HG02981 (cell line): ENCODE measurements around the gene SH2B2.

Experiments used
- ATAC-seq: cut with Tn5 transposase; IDR thresholded peaks from one replicate; pipeline ENCODE4 v1.9.1; 2021; ENCODE audit warnings: mild to moderate bottlenecking, moderate library complexity; ENCODE audit not compliant: unreplicated experiment

Gene SH2B2

DNA sequence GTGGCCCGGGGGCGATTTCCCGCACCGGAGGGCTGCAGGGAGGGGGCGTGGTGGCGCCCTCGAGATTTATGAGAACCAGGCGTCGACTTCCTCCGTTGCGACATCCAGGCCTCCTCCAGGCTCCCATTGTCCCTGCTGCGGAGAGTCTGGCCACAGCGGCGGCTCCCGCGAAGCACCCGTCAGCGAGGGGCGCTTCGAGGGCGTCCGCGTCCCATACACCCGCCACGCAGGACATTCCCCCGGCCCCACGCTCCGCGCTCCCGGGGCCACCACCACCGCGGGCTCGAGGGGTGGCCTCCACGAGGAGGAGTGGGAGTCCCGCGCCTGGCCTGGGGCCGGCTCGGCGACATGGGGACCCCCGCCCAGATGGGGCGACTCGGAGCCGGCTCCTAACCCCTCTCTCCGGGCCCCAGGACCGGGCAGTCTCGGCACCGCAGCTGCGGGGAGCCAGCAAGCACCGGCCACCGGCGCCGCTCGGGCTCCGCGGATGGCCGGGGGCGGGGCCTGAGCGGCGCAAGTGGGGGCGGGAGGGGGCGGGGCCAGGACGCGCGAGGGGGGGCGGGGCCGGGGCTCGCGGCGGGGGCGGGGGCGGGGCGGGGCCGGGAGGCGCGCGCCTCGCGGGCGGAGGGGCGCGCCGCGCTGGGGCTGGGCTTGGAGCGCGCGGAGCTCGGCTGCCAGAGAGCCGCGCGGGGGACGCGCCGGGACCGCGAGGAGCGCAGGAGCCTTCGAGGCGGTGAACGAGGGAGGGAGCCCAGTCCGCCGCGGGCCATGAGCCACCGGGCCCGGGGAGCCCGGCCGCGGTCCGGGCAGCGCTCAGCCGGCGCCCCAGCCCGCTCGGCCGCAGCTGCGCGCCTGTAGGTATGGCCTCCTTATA, at the start of gene SH2B2:
Gene SH2B2 (plus strand): TSS at position 632 of the 874 bp plus-strand sequence. CDS start 13,683 bp downstream, outside the sequence.
- ATAC-seq, result peak; percentile 27

DNA sequence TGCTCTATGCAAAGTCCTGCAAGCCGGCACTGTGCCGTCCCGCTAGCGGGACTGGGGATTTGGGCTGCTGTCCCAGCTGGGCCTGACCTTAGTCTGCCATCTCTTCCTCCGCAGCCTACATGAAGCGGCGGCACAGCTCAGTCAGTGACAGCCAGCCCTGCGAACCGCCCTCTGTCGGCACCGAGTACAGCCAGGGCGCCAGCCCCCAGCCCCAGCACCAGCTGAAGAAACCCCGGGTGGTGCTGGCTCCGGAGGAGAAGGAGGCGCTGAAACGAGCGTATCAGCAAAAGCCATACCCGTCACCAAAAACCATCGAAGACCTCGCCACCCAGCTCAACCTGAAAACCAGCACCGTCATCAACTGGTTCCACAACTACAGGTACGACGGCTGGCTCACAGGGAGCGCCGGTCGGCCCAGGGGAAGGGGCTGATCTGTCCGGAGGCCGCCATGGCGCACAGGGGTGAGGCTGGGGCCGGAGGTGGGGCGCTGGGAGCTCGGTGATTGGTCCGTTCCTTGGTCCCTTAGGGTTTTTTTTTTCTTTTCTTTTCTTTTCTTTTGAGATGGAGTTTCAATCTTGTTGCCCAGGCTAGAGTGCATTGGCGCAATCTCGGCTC, 47.4 kb upstream of the SH2B2 start:
- no peak for ATAC-seq

DNA sequence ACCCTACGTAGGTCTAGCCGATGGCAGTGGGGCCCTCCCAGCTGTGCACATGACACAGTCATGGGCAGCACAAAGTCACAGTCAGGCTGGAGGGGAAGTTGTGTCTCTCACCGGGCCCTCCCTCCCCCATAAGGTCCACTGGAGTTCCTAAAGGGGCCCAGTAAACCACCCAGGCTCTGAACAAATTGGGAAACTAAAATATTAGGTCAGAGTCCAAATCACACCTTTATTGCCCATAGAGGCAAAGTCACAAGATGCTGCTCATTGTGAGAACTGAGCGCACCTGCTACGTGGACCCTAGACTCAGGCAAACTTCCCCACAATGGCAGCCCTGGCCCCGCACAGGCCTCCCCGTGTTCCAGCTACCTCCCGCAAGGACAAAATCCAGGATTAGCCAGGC, 45.2 kb upstream of the SH2B2 start:
- no peak for ATAC-seq

DNA sequence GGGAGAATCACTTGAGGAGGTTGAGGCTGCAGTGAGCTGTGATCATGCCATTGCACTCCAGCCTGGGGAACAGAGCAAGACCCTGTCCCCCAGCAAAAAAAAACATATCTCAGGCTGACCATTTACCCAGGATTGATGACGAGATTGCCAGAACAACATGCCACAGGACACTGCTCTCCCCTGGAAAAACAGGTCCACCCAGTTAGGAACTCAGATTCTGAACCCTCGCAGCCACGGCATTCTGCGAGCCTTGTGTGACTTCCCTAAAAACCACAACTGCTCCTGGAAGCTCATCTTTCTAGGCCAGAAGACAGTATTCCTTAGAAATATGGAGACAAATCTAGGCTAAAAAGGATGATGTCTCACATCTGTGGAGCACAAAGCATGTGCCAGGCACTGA, 42.1 kb upstream of the SH2B2 start:
- no peak for ATAC-seq

DNA sequence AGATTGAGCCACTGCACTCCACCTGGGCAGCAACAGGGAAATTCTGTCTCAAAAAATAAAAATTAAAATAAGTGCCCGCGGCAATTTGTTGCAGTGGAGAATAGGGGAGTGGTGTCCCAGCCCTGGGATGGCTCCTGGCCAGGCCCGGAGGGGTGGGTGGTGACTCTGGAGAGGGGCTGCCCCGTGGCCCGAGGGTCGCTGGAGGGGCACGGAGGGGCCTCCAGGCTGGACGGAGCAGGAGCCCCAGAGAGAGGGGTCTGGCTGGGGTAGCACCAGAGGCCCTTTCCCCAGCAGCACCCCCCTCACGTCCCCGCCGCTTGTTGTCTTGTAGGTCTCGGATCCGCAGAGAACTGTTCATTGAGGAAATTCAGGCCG, 38.6 kb upstream of the SH2B2 start:
- no peak for ATAC-seq

DNA sequence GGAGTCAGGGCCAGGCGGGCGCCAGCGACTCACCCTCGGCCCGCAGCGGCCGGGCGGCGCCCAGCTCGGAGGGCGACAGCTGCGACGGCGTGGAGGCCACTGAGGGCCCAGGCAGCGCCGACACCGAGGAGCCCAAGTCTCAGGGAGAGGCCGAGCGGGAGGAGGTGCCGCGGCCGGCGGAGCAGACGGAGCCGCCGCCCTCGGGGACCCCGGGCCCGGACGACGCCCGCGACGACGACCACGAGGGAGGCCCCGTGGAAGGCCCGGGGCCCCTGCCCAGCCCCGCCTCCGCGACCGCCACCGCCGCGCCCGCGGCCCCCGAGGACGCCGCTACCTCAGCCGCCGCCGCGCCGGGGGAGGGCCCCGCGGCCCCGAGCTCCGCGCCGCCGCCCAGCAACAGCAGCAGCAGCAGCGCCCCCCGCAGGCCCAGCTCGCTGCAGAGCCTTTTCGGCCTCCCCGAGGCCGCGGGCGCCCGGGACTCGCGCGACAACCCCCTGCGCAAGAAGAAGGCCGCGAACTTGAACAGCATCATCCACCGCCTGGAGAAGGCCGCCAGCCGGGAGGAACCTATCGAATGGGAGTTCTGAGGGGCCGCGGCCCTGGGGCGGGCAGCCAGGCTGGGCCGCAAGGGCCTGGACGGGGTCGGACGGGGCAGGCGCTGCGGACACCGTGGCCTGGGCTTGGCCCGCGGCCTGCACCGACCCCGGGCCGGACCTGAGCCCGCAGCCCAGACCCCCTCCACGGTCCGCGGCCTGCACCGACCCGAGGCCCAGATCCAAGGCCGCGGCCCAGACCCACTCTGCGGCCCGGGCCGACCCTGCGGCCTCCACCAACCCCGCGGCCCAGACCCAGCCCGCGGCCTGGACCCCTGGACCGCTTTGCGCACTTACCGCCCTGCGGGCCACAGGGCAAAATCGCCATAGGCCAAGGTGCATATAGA, 37.9 kb upstream of the SH2B2 start:
- no peak for ATAC-seq

DNA sequence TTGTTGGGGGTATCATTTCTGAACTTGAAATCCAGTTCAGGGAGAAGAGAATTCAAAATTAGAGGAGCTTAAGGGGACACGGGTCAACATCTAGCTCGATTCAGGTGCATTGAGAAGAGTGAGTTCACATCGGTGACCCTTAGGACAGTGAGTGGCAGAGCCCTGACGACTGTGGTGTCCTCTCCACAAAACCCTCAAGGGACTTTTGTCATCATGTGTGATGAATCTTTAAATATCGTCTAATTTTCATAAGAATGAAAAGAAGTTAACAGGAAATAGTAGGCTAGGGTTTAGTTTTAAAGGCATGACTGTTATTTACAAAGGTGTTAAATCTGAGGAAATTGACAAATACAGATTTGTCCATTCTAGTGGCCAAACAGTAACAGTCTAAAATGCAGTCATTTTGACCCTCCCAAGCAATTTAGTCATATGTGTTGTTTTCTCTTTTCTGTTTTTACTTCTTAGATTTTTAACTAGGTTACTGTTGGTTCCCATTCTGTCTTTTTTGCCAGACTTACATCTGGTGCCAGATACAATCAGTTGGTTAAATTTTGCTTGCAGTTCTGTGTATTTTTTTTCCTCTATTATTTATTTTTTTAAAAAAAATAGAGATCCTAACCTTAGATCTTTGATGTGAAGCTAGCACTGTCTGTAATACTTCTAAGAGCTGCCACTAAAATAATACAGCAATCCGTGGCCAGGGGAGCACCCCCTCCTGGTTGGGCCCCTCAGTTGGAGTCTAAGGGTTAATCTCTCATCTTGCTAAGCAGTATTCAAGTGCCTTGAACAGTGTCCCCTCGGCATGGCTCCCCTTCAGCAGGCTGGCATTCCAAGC, 34.9 kb upstream of the SH2B2 start:
- no peak for ATAC-seq

DNA sequence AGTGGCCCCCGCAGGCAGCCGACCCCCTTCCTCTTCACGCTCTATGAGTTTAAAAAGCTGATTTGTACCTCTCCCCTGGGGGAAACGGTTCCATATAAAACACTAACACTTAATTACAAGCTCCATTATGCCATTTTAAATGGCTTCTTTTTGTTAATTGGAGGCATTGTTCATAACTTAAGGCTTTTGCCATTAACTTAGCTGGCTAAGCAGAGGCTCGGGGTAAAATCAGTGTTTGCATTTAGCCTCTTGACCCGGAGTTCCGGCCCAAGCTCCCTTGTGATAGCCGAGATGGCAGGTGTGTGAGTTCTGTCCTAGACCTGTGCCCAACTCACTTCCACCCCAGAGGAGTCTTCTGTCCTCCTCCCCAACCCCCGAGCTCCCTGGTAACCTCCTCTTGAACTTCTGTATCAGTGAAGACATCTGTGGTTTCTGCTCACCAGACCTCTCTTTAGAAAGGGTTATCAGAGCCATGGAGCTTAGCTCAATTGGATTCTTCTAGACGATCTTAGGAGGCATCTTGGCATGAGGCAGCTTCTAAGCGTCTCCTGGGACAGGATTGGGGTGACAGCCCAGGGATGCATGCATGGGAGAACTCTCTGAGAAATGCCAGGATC, 34.2 kb upstream of the SH2B2 start:
- no peak for ATAC-seq

DNA sequence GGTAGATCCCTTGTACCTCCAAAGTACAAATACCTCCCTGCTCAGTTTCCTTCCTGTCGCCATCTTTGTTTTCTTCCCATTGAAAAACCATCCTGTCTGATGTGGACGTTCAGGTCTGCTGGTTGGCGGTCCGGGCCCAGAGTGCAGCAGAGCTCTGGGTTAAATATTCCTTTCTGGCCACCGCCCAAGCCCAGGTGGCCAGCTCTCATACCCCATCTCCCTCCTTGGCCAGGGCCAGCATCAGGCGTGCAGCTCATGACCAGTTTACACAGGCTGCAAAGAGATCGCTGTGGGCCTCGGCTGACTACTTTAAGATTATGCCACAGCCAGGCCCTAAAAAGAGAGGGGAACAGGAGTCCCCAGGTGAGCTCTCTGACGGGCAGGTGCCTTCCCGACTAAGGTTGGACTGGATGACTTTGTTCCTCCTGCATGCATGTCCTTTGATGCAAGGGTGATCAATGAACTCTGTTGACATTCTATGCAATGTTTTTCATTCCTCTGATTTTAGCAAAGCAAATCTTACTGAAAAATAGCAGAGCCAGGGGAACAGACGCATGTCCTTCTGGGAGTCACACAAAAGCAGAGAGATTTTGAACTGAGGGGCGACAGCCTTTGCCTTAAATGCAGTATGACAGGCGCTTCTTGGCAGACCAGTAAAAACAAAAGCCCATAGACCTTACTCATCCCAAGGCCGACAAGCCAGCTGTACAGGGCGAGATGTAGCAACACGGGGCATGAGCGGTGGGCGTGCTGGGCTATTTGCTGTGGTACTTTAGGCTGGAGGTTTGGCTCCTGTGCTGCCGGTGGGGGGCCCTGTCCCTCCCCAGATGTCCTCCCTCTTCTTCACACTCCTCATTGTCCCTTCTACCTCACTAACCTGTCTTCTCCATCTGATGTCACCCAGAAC, 33.3 kb upstream of the SH2B2 start:
- ATAC-seq, result no peak

DNA sequence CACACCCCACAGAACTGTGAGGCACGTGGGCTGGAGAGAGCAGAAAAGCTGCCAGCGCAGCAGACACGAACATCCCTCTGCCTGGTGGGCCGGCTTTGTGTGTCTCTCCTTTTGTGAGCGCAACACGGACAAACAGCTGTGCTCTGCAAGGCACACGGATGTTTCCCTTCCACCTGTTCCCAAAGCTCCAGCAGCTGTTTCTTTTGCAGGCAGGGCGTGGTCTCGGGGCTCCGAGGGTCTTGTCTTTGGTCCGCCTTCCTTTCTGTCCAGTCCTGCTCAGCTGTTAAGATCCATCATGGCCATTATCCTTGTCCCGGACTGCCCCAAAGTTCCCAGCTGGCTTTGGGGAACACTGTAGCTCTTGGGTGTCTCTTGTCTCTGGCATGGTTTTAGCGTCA, 32.7 kb upstream of the SH2B2 start:
- ATAC-seq, result no peak

DNA sequence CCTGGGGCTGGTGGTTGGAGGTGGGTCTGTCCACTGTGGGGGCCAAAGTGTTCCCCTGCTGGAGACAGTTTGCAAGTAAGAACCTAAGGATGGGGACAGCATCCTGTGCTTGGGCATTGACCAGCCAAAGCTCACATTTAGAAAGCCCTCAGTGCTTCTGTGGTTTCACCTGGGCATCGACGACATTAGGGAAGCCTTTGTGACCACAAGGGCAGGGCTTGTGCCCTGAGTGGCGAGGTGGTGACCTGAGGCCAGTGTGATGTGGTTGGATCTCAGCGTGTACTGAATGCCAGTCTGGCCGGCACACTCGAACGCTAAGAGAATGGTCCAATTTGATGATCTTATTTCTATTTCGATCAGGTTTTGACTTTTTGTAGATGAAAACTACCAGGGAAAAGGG, 32.1 kb upstream of the SH2B2 start:
- ATAC-seq, result no peak

DNA sequence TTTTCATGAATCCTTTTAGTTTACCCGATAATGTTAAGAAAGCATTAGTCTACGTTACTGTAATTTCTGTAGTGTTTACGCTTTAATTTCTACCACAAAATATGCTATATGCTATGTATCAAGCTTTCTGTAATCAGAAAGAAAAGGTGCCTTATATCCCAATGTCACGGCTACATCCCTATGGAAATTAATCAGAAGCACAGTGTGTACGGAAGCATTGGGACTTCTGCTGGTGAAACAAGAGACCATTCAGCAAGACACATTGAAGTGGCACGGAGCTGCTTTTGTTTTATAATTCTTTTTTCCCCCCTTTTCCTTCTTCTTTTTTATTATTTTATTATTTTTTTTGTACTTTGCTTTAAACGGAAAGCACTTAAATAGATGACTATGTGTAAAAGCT, 31.2 kb upstream of the SH2B2 start:
- ATAC-seq, result no peak

DNA sequence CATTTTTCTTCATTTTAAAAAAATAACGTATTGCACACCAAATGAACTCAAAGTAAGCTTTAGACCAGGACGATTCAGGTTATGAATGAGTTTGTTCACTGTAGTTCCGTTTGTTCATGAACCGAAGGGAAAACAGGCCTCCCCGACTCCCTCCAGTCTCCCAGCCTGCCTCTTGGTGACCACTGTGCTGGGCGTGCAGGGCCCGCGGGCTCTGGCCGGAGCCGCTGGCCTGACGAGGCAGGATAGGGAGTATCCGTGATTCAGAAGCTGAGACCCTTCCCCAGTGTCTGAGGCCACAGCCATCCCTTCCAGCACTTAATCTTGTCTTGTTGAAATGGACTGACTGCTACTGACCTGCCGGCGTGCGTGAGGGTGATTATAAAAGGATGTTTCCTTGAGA, 30.8 kb upstream of the SH2B2 start:
- ATAC-seq, result no peak

DNA sequence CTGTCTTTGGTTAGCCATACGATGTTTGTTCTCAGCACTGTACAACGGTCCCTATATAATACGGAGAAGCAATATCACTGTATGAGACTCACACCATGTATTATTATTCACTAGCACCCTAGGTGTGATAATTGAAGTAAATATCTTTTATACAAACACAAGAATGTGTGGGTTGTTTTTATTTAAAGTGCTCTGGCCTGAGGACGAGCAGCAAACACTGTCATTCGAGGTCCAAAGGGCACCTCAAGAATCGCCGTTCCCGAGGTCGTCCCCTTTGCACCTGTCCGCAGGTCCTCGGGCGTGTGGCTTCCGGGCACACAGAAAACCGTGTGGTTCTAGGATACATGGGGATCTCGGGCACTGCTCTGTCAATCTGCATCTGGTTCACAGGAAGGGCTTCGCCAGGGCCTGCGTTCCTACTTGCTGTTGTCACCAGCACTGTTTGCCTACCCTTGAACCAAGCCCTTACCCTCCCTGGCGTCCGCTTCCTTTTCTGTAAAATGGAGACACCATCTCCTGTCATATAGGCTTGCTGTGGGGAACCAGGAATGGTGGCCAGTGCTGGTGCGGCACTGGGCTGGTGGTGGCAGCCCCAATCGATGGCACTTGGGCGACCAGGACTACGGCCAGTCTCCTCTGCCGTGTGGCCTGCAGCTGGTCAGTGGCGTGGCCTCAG, 28.5 kb upstream of the SH2B2 start:
- ATAC-seq, result no peak

DNA sequence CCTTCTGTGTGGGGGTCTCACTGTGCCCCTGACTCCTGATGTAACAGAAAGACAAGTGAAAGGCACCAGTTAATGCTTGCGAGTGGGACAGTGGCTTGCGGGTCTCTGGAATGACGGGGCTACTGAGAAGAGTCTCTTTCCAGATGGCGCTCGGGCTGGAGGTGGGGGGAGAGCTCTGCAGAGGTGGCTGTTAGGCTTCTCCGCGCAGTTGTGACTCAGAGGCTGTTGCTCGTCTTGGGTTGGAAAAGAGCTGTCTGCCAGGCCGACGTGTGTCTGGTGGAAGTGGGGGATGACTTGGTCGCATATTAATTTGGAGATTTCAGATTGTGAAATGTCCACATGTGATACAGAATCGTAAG, 27.9 kb upstream of the SH2B2 start:
- no peak for ATAC-seq

DNA sequence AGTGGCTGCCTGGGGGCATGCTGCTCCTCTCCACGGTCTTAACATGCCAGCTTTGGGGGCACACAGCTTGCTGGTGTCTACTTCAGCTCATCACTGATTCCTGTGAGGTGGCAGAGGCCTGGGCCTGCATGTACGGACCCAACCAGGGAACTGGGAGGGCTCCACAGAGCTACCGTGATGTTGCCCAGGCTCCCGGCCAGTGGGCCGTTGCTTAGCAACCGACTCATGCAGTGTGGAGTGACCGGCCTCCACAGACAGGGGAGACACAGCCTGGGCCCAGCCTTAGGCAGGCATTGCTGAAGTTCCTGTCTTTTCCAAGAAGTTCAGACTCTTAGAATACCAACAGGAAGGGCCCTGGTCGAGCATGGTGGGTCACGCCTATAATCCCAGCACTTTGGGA, 25.8 kb upstream of the SH2B2 start:
- ATAC-seq, result no peak

DNA sequence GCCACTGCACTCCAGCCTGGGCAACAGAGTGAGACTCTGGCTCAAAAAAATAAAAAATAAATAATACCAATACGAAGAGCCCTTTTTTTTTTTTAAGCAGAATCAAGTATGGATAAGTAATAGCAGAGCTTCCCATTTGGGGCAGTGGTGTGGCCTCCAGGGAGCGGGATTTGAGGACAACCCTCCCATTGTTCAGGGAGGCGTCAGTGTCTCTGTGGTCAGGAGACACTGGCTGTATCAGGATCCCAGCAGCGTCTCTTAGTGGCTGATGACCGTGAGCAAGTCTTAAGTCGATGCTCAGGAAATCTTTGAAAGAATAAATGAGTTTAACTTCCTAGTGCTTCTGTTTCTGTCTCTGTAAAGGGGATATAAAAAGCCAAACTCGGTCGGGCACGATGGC, 25.2 kb upstream of the SH2B2 start:
- ATAC-seq, result no peak

DNA sequence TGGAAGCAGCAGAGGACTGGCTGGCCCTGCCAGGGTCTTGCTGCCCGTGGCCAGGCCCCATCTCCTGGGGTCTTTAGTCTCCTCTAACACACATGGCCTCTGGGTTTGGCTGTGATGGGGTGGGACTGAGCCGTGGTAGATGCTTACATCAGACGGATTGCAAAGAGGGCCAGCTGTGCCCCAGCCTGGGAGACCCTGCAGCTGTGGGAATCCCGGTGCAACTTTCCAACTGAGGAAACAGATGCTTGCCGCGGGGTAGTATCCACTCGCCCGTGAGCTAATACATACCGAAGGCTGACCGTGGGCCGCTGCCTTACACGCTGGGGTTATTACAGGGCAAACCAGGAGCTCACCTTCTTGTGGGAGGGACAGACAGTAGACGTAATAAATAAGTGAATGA, 24.1 kb upstream of the SH2B2 start:
- ATAC-seq, result no peak
